ENCODE measurements around the gene ACTR5.

DNA sequence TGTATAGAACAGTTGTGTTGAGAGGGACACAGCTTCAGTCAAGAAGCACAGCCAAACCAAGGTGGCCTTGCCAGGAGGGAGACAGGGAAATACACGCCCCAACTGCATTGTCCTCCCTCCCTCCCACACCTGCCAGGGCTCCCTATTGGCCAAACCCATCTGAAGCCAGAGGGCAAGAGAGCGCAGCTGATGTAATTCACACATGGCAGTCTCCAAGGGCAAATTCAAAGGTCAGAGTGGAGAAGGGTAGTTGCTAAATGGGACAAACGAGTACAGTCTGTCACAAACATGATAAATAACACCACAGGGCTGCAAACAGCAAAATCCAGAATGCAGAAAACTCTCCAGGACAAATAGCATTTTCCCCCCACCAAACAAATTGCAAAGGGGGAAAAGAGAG is 34.0 kb downstream of the ACTR5 start:
- no peak for TF ChIP-seq POLR2AphosphoS5 (IDR thresholded peaks at IDR 0.05)
- TF ChIP-seq, protein P1, sequence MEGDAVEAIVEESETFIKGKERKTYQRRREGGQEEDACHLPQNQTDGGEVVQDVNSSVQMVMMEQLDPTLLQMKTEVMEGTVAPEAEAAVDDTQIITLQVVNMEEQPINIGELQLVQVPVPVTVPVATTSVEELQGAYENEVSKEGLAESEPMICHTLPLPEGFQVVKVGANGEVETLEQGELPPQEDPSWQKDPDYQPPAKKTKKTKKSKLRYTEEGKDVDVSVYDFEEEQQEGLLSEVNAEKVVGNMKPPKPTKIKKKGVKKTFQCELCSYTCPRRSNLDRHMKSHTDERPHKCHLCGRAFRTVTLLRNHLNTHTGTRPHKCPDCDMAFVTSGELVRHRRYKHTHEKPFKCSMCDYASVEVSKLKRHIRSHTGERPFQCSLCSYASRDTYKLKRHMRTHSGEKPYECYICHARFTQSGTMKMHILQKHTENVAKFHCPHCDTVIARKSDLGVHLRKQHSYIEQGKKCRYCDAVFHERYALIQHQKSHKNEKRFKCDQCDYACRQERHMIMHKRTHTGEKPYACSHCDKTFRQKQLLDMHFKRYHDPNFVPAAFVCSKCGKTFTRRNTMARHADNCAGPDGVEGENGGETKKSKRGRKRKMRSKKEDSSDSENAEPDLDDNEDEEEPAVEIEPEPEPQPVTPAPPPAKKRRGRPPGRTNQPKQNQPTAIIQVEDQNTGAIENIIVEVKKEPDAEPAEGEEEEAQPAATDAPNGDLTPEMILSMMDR (IDR thresholded peaks at IDR 0.05), result no peak

Measured in gastroesophageal sphincter (tissue), 3 donors.